ENCODE results near the gene MUC3A.
"Not testable (repeated sequence)": the region's sequence is repeated elsewhere in the genome, so short reads cannot be mapped to it uniquely, and the experiment has no call there.

The MUC3A gene

GRCh38 chr7:100974021-100974420 lies 24.7 kb downstream of the MUC3A start:
- DNase-seq = no peak

GRCh38 chr7:100975371-100975821 lies 26.1 kb downstream of the MUC3A start:
- DNase-seq = no peak

GRCh38 chr7:100978300-100978699 lies 29.0 kb downstream of the MUC3A start:
- DNase-seq = no peak

DNA sequence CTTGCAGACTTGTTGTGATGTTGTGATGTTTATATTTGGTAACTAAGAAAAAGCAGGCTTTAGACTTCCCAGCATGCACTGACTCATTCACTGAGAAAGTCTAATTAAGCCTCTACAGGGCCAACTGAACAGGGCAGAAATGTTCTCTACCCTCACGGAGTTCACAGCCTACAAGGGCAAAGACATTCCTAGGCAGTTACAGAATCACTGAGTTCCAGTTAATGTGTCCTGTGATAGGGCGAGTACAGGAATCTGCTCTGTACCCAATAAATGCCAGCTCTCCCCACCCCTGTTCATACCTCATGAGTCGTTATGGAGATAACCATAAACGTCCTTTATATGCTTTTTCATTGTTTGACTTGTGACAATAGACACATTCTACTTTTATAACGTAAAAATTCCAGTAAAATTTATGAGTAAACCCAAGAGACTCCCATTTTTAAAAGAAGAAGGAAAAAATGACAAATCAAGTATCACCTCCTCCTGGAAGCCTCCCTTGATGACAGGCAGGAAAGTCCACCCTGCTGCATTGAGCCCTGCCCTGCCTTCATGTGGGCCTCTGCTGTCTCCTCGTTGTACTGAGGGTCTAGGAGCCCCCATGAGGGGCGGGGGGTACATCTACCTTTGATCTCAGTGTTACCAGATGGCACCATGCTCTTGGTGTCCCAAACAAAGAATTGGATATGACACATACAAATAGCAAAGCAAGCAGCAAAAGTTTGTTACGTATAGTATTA lies 34.3 kb downstream of the MUC3A start:
- DNase-seq = no peak

GRCh38 chr7:100984241-100984918 lies 35.0 kb downstream of the MUC3A start:
- not testable (repeated sequence) for DNase-seq

GRCh38 chr7:100985033-100985797 lies 35.9 kb downstream of the MUC3A start:
- DNase-seq = not testable (repeated sequence)

DNA sequence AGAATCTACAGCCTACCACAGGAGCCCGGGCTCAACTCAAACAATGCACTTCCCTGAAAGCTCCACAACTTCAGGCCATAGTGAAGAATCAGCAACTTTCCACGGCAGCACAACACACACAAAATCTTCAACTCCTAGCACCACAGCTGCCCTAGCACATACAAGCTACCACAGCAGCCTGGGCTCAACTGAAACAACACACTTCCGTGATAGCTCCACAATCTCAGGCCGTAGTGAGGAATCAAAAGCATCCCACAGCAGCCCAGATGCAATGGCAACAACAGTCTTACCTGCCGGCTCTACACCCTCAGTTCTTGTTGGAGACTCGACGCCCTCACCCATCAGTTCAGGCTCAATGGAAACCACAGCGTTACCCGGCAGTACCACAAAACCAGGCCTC lies 42.3 kb downstream of the MUC3A start:
- DNase-seq = no peak

DNA sequence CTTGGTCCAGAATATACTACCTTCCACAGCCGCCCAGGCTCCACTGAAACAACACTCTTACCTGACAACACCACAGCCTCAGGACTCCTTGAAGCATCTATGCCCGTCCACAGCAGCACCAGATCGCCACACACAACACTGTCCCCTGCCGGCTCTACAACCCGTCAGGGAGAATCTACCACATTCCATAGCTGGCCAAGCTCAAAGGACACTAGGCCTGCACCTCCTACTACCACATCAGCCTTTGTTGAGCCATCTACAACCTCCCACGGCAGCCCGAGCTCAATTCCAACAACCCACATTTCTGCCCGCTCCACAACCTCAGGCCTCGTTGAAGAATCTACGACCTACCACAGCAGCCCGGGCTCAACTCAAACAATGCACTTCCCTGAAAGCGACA lies 42.9 kb downstream of the MUC3A start:
- DNase-seq = not testable (repeated sequence)

DNA sequence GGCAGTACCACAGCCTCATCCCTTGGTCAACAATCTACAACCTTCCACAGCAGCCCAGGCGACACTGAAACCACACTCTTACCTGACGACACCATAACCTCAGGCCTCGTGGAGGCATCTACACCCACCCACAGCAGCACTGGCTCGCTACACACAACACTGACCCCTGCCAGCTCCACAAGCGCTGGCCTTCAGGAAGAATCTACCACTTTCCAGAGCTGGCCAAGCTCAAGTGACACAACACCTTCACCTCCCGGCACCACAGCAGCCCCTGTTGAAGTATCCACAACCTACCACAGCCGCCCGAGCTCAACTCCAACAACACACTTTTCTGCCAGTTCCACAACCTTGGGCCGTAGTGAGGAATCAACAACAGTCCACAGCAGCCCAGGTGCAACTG lies 45.3 kb downstream of the MUC3A start:
- DNase-seq = not testable (repeated sequence)

DNA sequence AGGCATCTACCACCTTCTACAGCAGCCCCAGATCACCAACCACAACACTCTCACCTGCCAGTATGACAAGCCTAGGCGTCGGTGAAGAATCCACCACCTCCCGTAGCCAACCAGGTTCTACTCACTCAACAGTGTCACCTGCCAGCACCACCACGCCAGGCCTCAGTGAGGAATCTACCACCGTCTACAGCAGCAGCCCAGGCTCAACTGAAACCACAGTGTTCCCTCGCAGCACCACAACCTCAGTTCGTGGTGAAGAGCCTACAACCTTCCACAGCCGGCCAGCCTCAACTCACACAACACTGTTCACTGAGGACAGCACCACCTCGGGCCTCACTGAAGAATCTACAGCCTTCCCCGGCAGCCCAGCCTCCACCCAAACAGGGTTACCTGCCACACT lies 49.2 kb downstream of the MUC3A start:
- DNase-seq = not testable (repeated sequence)

DNA sequence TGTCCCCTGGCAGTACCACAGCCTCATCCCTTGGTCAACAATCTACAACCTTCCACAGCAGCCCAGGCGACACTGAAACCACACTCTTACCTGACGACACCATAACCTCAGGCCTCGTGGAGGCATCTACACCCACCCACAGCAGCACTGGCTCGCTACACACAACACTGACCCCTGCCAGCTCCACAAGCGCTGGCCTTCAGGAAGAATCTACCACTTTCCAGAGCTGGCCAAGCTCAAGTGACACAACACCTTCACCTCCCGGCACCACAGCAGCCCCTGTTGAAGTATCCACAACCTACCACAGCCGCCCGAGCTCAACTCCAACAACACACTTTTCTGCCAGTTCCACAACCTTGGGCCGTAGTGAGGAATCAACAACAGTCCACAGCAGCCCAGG lies 50.0 kb downstream of the MUC3A start:
- DNase-seq = not testable (repeated sequence)

- not testable (repeated sequence) for DNase-seq
Observed at GRCh38 chr7:101000025-101000424, 50.7 kb downstream of the MUC3A start.

DNA sequence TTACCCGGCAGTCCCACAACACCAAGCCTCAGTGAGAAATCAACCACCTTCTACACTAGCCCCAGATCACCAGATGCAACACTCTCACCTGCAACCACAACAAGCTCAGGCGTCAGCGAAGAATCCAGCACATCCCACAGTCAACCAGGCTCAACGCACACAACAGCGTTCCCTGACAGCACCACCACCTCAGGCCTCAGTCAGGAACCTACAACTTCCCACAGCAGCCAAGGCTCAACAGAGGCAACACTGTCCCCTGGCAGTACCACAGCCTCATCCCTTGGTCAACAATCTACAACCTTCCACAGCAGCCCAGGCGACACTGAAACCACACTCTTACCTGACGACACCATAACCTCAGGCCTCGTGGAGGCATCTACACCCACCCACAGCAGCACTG lies 53.0 kb downstream of the MUC3A start:
- DNase-seq = not testable (repeated sequence)

DNA sequence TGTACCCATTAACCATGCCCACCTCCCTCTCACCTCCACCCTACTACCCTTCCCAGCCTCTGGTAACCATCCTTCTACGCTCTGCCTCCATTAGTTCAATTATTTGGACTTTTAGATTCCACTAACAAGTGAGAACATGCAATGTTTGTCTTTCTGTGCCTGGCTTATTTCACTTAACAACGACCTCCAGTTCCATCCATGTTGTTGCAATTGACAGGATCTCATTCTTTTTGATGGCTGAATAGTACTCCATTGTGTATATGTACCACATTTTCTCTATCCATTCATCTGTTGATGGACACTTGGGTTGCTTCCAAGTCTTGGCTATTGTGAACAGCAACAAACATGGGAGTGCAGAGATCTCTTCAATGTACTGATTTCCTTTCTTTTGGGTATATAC lies 58.0 kb downstream of the MUC3A start:
- not testable (repeated sequence) for DNase-seq

GRCh38 chr7:101009629-101010028 lies 60.3 kb downstream of the MUC3A start:
- DNase-seq = no peak

GRCh38 chr7:101012931-101013330 lies 63.6 kb downstream of the MUC3A start:
- DNase-seq = no peak

DNA sequence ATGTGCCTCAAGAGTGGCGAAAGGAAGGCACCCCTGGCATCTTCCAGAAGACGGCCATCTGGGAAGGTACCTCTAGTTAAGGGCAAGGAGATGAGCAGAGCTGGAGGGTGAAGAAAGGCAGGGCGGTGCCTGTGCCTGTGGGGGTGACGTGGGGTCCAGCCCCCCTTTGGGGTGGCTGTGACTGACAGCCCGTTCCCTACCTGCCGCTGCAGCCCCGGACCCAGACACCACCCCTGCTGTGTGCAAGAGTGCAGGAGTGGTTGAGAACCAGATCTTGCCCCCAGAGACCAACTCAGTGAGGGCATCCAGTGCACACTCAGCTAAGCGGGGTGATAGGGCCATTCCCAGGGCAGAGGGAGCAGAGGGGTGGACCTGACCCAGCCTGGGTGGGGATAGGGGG lies 66.3 kb downstream of the MUC3A start:
- DNase-seq = no peak

DNA sequence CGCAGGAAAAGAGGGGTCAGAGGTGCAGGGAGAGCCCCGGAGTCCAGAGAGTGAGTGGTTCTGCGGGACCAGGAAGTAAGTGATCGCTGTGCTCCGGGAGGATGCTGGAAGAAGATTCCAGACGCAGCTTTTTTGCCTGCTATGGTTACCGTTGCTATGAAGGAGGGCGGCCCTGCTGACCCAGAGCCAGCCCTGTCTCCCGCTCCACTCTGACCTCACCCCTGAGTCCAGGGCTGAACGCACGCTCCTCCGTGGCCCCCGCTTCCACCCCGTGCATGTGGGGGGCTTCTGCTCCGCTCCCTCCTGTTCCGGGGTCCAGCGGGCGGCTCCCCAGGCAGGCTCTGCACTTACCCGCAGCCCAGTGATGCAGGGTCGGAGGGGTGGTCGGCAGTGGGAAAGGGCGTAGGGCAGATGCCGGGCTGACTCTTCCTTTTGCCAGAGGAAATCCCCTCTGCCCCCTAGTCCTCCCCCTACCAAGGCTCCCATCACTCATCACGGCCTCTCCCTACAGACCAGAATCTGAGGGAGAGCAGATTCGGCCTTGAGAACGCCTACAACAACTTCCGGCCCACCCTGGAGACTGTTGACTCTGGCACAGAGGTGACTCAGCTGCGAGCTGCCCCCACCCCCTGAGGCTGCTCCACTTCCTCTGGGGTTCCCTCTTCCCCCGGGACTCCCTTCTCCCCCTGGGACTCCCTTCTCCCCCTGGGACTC lies 67.9 kb downstream of the MUC3A start:
- DNase-seq = peak; percentile 83

Data from fibroblast of skin of abdomen (primary cell).